Aorta (tissue), 5 donors: Measurements from ENCODE around the gene TSPO. TPM values are rescaled to one million over a fixed set of nuclear protein-coding genes. Genes with fewer than 3 reads are reported as not detected.
A peak's percentile ranks its signal among the peaks of the same experiment; 100 is the strongest.

Experiments
- ATAC-seq: fragments of 200-7000 bp; cut with Tn5 transposase; one replicate; pipeline ENCODE4 v1.9.1; 2022; ENCODE audit warnings: moderate library complexity; ENCODE audit not compliant: low FRiP score
- DNase-seq, 2 donors: peaks; one replicate each; pipeline ENCODE4 v3.0.0-alpha.2; 2020
- H3K27ac ChIP-seq, 2 donors: one replicate each; pipeline ENCODE4 v1.5.1; 2013; ENCODE audit warnings: low read length in 2 of 2, mild to moderate bottlenecking in 2 of 2, moderate library complexity in 2 of 2, control low read depth in 1 of 2, inconsistent platforms in 1 of 2, low read depth in 1 of 2
- H3K27me3 ChIP-seq, 2 donors: one replicate each; pipeline ENCODE4 v1.6.1; 2013; ENCODE audit warnings: control low read depth in 1 of 2, low read length in 1 of 2, mild to moderate bottlenecking in 1 of 2, moderate library complexity in 1 of 2; ENCODE audit not compliant: insufficient read depth in 2 of 2, control insufficient read depth in 1 of 2
- H3K36me3 ChIP-seq, 2 donors: one replicate each; pipeline ENCODE4 v1.6.1; 2013; ENCODE audit warnings: control low read depth in 1 of 2, low read length in 1 of 2, mild to moderate bottlenecking in 1 of 2; ENCODE audit not compliant: insufficient read depth in 2 of 2, control insufficient read depth in 1 of 2
- H3K4me1 ChIP-seq, 2 donors: one replicate each; pipeline ENCODE4 v1.6.1; 2013; ENCODE audit warnings: low read length in 2 of 2, control low read depth in 1 of 2, mild to moderate bottlenecking in 1 of 2, moderate library complexity in 1 of 2; ENCODE audit not compliant: insufficient read depth in 2 of 2, control insufficient read depth in 1 of 2
- H3K4me3 ChIP-seq, 2 donors: one replicate each; pipeline ENCODE4 v1.5.1; 2013; ENCODE audit warnings: low read length in 2 of 2, control low read depth in 1 of 2, mild to moderate bottlenecking in 1 of 2
- H3K9me3 ChIP-seq: one replicate; pipeline ENCODE4 v1.6.1; 2013; ENCODE audit warnings: mild to moderate bottlenecking, low read length; ENCODE audit not compliant: control insufficient read depth
- WGBS, 2 donors: extraction: QIAGEN DNeasy Blood & Tissue Kit; methylation state at CpG; one replicate each; pipeline ENCODE4 v1.1.7; 2013; 5-methylcytosine and 5-hydroxymethylcytosine counted together
- intact Hi-C, 2 donors: fragments of 100-400 bp; cut with DNase I; formaldehyde crosslinking; loops; one replicate each; pipeline versions ENCODE4 v1.14.2 to v1.15.0; 2022
- polyA plus RNA-seq, 2 donors: library from polyadenylated mRNA; stranded (reverse); fragments of 200-250 nt; gene quantifications; one replicate each; pipeline ENCODE4 v1.2.3, GENCODE V29; 2013
- total RNA-seq, 2 donors: library from RNA; stranded (reverse); fragmentation: NEBNext Ultra II Directional; extraction: Animal tissue kit (Norgen Biotek cat#: 25700); gene quantifications; one replicate each; pipeline ENCODE4 v1.2.1, GENCODE V29; 2021
- donor health status: healthy with polysubstance abuse.
- donor health status: Bipolar disorder and iron deficiency.
- donor health status: DM: no; HTN: no; CAD: no.
- donor health status: DM: no; HTN: no; CAD: no.
- donor health status: DM: yes; HTN: yes; CAD: no.

TSPO gene
- total and polyA plus RNA-seq, 4 donors, result 88.7 to 311 (median 204) TPM

- intact Hi-C loops, result no loop called here
- WGBS, 2 donors, result 75 to 86% methylated on average over 5 of the region's 5 CpGs
- Histone ChIP-seq H3K9me3 (no peaks in the 10 kb centered on the region), H3K4me3 (no peak overlapping the region), H3K4me1 (no peaks in the 10 kb centered on the region), H3K27me3 (no peaks in the 10 kb centered on the region), H3K27ac (no peak overlapping the region), H3K36me3 (no peaks in the 10 kb centered on the region)
- DNase-seq (no peak), ATAC-seq (no peak)
Measured at GRCh38 chr22:43198126-43198525, 46.8 kb downstream of the TSPO start.

- Histone ChIP-seq H3K4me1 (no peaks in the 10 kb centered on the region), H3K36me3 (no peaks in the 10 kb centered on the region), H3K27ac (no peak overlapping the region), H3K9me3 (no peaks in the 10 kb centered on the region), H3K27me3 (no peaks in the 10 kb centered on the region), H3K4me3 (no peak overlapping the region)
- no peak for ATAC-seq
- intact Hi-C loops, result no loop called here
- WGBS, 2 donors, result 52 to 59% methylated on average over 9 of the region's 9 CpGs
- no peak for DNase-seq
Measured at GRCh38 chr22:43198936-43199335, 47.6 kb downstream of the TSPO start.

GRCh38 chr22:43199541-43199940, 48.2 kb downstream of the TSPO start:
- Histone ChIP-seq H3K4me3 (no peak overlapping the region), H3K27me3 (no peaks in the 10 kb centered on the region), H3K27ac (no peak overlapping the region), H3K4me1 (no peaks in the 10 kb centered on the region), H3K9me3 (no peaks in the 10 kb centered on the region), H3K36me3 (no peaks in the 10 kb centered on the region)
- 79 to 88% methylated on average over 11 of the region's 11 CpGs for WGBS, 2 donors
- no peak for DNase-seq
- no peak for ATAC-seq
- intact Hi-C loops, result no loop called here

GRCh38 chr22:43200031-43200430, 48.7 kb downstream of the TSPO start:
- WGBS, 2 donors, result 81 to 90% methylated on average over 17 of the region's 17 CpGs
- no peaks in the 10 kb centered on the region for H3K9me3 ChIP-seq
- ATAC-seq (peak; percentile 28), DNase-seq (no peak)
- no peaks in the 10 kb centered on the region for H3K27me3 ChIP-seq
- no peaks in the 10 kb centered on the region for H3K36me3 ChIP-seq
- H3K27ac ChIP-seq, result no peak overlapping the region
- H3K4me1 ChIP-seq, result no peaks in the 10 kb centered on the region
- H3K4me3 ChIP-seq, result no peak overlapping the region
- intact Hi-C loops, result no loop called here

- H3K4me1 ChIP-seq, result no peaks in the 10 kb centered on the region
- H3K27me3 ChIP-seq, result no peaks in the 10 kb centered on the region
- no peak overlapping the region for H3K4me3 ChIP-seq
- DNase-seq, result no peak
- no peak for ATAC-seq
- intact Hi-C loops, result no loop called here
- no peaks in the 10 kb centered on the region for H3K9me3 ChIP-seq
- WGBS, 2 donors, result 89 to 90% methylated on average over 13 of the region's 13 CpGs
- no peaks in the 10 kb centered on the region for H3K36me3 ChIP-seq
- H3K27ac ChIP-seq, result no peak overlapping the region
Measured at GRCh38 chr22:43200555-43200954, 49.2 kb downstream of the TSPO start.

- intact Hi-C loops, result no loop called here
- Histone ChIP-seq H3K4me1 (no peaks in the 10 kb centered on the region), H3K27me3 (no peaks in the 10 kb centered on the region), H3K27ac (no peak overlapping the region), H3K9me3 (no peaks in the 10 kb centered on the region), H3K4me3 (no peak overlapping the region), H3K36me3 (no peaks in the 10 kb centered on the region)
- peak; percentile 35 to 66 for DNase-seq
- no peak for ATAC-seq
- WGBS, 2 donors, result 92 to 93% methylated on average over 26 of the region's 26 CpGs
Measured at GRCh38 chr22:43201486-43202219, 50.3 kb downstream of the TSPO start.

DNA sequence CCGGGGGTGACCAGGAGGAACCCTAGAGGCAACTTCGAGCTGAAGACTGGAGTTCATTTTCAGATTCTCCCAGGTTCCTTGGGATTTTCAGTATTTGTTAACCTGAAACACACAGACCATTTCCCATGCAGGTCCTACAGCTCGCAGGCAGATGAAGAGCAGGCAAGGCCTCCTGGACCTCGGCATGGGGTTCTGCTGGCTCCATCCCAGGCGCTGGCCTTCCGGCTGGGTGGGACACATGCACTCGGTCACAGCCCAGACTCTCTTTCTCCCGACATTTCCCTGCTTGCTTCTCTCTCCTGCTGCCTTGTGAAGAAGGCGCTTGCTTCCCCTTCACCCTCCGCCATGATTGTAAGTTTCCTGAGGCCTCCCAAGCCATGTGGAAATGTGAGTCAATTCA, 51.0 kb downstream of the TSPO start:
- 94% methylated on average over 10 of the region's 10 CpGs for WGBS, 2 donors
- peak; percentile 17 to 54 for DNase-seq
- intact Hi-C loops, result no loop called here

GRCh38 chr22:43202756-43203410, 51.5 kb downstream of the TSPO start:
- ATAC-seq (no peak), DNase-seq (peak; percentile 18 to 42)
- H3K4me1 ChIP-seq, result no peaks in the 10 kb centered on the region
- 81 to 82% methylated on average over 13 of the region's 13 CpGs for WGBS, 2 donors
- no peaks in the 10 kb centered on the region for H3K9me3 ChIP-seq
- H3K4me3 ChIP-seq, result no peak overlapping the region
- intact Hi-C loops, result no loop called here
- no peaks in the 10 kb centered on the region for H3K36me3 ChIP-seq
- H3K27ac ChIP-seq, result no peak overlapping the region
- no peaks in the 10 kb centered on the region for H3K27me3 ChIP-seq

More for the DNA sequence above, 51.0 kb downstream of the TSPO start:
- Histone ChIP-seq H3K36me3 (no peaks in the 10 kb centered on the region), H3K4me3 (no peak overlapping the region), H3K27ac (no peak overlapping the region), H3K4me1 (no peaks in the 10 kb centered on the region), H3K27me3 (no peaks in the 10 kb centered on the region), H3K9me3 (no peaks in the 10 kb centered on the region)
- ATAC-seq, result no peak

GRCh38 chr22:43203471-43203981, 52.2 kb downstream of the TSPO start:
- H3K36me3 ChIP-seq, result no peaks in the 10 kb centered on the region
- intact Hi-C loops, result no loop called here
- peak; percentile 38 to 57 for DNase-seq

More at GRCh38 chr22:43203471-43203981, 52.2 kb downstream of the TSPO start:
- Histone ChIP-seq H3K4me1 (no peaks in the 10 kb centered on the region), H3K9me3 (no peaks in the 10 kb centered on the region), H3K27ac (no peak overlapping the region), H3K4me3 (no peak overlapping the region), H3K27me3 (no peaks in the 10 kb centered on the region)
- 64 to 66% methylated on average over 19 to 20 of the region's 20 CpGs for WGBS, 2 donors
- no peak for ATAC-seq
